ENCODE measurements around the gene THSD7A. TPM values are rescaled to one million over a fixed set of nuclear protein-coding genes. Genes with fewer than 3 reads are reported as not detected.

The THSD7A gene
- total and polyA plus RNA-seq, 7 experiments from 2014 or later = 1.2 to 1.3 TPM; not detected in 5

GRCh38 chr7:11633310-11633709 lies 198.7 kb downstream of the THSD7A start:
- Histone ChIP-seq H3K4me3 (ENCODE audit: low read length) (no peak overlapping the region), H3K27me3 (ENCODE audit: control insufficient read depth in 2 of 2, insufficient read depth in 2 of 2, low read length in 2 of 2) (no peaks in the 10 kb centered on the region), H3K4me1 (ENCODE audit: control insufficient read depth in 2 of 2, insufficient read depth in 2 of 2, low read length in 2 of 2) (no peaks in the 10 kb centered on the region), H3K36me3 (ENCODE audit: control insufficient read depth in 2 of 3, insufficient read depth in 3 of 3, low read length in 3 of 3) (no peaks in the 10 kb centered on the region), H3K27ac (ENCODE audit: low read depth, low read length) (no peak overlapping the region), H3K9me3 (ENCODE audit: control insufficient read depth in 2 of 3, low read length in 3 of 3) (no peaks in the 10 kb centered on the region)
- H3K27ac Mint-ChIP-seq = no peak overlapping the region
- H3K4me1 Mint-ChIP-seq = no peaks in the 10 kb centered on the region
- ChIA-PET POLR2A (no interaction called here), CTCF (no interaction called here)
- no peak for ATAC-seq
- no peak for DNase-seq
- peaks cover 0 to 6% (median 0%) of the 10 kb centered on the region in 11 donors for H3K9me3 Mint-ChIP-seq
- intact Hi-C loops (cut with micrococcal nuclease) = no loop called here
- no peaks in the 10 kb centered on the region for H3K27me3 Mint-ChIP-seq
- no peak overlapping the region for H3K4me3 Mint-ChIP-seq
- no peaks in the 10 kb centered on the region for H3K36me3 Mint-ChIP-seq

- no peak for DNase-seq
- Histone ChIP-seq H3K4me1 (ENCODE audit: control insufficient read depth in 2 of 2, insufficient read depth in 2 of 2, low read length in 2 of 2) (no peaks in the 10 kb centered on the region), H3K9me3 (ENCODE audit: control insufficient read depth in 2 of 3, low read length in 3 of 3) (no peaks in the 10 kb centered on the region), H3K36me3 (ENCODE audit: control insufficient read depth in 2 of 3, insufficient read depth in 3 of 3, low read length in 3 of 3) (no peaks in the 10 kb centered on the region), H3K4me3 (ENCODE audit: low read length) (no peak overlapping the region), H3K27ac (ENCODE audit: low read depth, low read length) (no peak overlapping the region), H3K27me3 (ENCODE audit: control insufficient read depth in 2 of 2, insufficient read depth in 2 of 2, low read length in 2 of 2) (no peaks in the 10 kb centered on the region)
- H3K27me3 Mint-ChIP-seq = no peaks in the 10 kb centered on the region
- POLR2A ChIA-PET = no interaction called here
- peaks cover 0 to 6% (median 0%) of the 10 kb centered on the region in 11 donors for H3K9me3 Mint-ChIP-seq
- no peak overlapping the region for H3K27ac Mint-ChIP-seq
- H3K36me3 Mint-ChIP-seq = no peaks in the 10 kb centered on the region
- intact Hi-C loops (cut with micrococcal nuclease) = no loop called here
- H3K4me3 Mint-ChIP-seq = no peak overlapping the region
- no peaks in the 10 kb centered on the region for H3K4me1 Mint-ChIP-seq
- CTCF ChIA-PET = no interaction called here
- no peak for ATAC-seq
Measured at GRCh38 chr7:11630355-11630754, 201.6 kb downstream of the THSD7A start.

DNA sequence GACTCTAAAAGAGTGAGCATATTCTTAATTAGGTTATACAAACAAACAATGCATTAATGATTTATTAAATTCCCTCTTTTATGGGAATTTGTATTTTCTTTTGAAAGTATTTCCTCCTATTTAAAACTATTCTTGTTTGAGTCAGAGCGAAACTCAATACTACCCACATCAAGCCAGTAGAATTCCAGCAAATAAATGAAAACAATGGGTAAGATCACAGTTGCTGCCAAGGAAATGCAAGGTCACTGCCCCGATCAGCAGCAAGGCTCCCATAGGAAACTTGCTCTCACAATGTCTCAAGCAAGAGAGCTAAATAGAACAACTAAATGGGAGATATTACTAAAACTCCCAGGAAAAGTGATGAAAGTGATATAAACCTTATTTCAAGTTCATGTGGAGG lies 206.3 kb downstream of the THSD7A start:
- no peak overlapping the region for H3K27ac Mint-ChIP-seq
- ATAC-seq (no peak), DNase-seq (no peak)
- Histone ChIP-seq H3K36me3 (ENCODE audit: control insufficient read depth in 2 of 3, insufficient read depth in 3 of 3, low read length in 3 of 3) (no peaks in the 10 kb centered on the region), H3K9me3 (ENCODE audit: control insufficient read depth in 2 of 3, low read length in 3 of 3) (no peaks in the 10 kb centered on the region), H3K4me3 (ENCODE audit: low read length) (no peak overlapping the region), H3K4me1 (ENCODE audit: control insufficient read depth in 2 of 2, insufficient read depth in 2 of 2, low read length in 2 of 2) (no peaks in the 10 kb centered on the region), H3K27ac (ENCODE audit: low read depth, low read length) (no peak overlapping the region), H3K27me3 (ENCODE audit: control insufficient read depth in 2 of 2, insufficient read depth in 2 of 2, low read length in 2 of 2) (no peaks in the 10 kb centered on the region)
- intact Hi-C loops (cut with micrococcal nuclease) = no loop called here
- no peaks in the 10 kb centered on the region for H3K36me3 Mint-ChIP-seq
- no peak overlapping the region for H3K4me3 Mint-ChIP-seq
- no peaks in the 10 kb centered on the region for H3K4me1 Mint-ChIP-seq
- CTCF ChIA-PET = no interaction called here
- H3K27me3 Mint-ChIP-seq = no peaks in the 10 kb centered on the region
- H3K9me3 Mint-ChIP-seq = peaks cover 0 to 11% (median 0%) of the 10 kb centered on the region in 11 donors
- POLR2A ChIA-PET = no interaction called here

- no peaks in the 10 kb centered on the region for H3K27me3 ChIP-seq (ENCODE audit: control insufficient read depth in 2 of 2, insufficient read depth in 2 of 2, low read length in 2 of 2)
- POLR2A ChIA-PET = no interaction called here
- Mint-ChIP-seq H3K9me3 (peaks cover 0 to 6% (median 0%) of the 10 kb centered on the region in 11 donors), H3K27ac (no peak overlapping the region), H3K36me3 (no peaks in the 10 kb centered on the region), H3K4me1 (no peaks in the 10 kb centered on the region), H3K27me3 (no peaks in the 10 kb centered on the region), H3K4me3 (no peak overlapping the region)
- no peak for DNase-seq
- H3K27ac ChIP-seq (ENCODE audit: low read depth, low read length) = no peak overlapping the region
- no peaks in the 10 kb centered on the region for H3K36me3 ChIP-seq (ENCODE audit: control insufficient read depth in 2 of 3, insufficient read depth in 3 of 3, low read length in 3 of 3)
- H3K9me3 ChIP-seq (ENCODE audit: control insufficient read depth in 2 of 3, low read length in 3 of 3) = no peaks in the 10 kb centered on the region
- H3K4me1 ChIP-seq (ENCODE audit: control insufficient read depth in 2 of 2, insufficient read depth in 2 of 2, low read length in 2 of 2) = no peaks in the 10 kb centered on the region
- ATAC-seq = no peak
- intact Hi-C loops (cut with micrococcal nuclease) = no loop called here
- CTCF ChIA-PET = no interaction called here
- H3K4me3 ChIP-seq (ENCODE audit: low read length) = no peak overlapping the region
Measured at GRCh38 chr7:11623093-11623678, 208.8 kb downstream of the THSD7A start.

DNA sequence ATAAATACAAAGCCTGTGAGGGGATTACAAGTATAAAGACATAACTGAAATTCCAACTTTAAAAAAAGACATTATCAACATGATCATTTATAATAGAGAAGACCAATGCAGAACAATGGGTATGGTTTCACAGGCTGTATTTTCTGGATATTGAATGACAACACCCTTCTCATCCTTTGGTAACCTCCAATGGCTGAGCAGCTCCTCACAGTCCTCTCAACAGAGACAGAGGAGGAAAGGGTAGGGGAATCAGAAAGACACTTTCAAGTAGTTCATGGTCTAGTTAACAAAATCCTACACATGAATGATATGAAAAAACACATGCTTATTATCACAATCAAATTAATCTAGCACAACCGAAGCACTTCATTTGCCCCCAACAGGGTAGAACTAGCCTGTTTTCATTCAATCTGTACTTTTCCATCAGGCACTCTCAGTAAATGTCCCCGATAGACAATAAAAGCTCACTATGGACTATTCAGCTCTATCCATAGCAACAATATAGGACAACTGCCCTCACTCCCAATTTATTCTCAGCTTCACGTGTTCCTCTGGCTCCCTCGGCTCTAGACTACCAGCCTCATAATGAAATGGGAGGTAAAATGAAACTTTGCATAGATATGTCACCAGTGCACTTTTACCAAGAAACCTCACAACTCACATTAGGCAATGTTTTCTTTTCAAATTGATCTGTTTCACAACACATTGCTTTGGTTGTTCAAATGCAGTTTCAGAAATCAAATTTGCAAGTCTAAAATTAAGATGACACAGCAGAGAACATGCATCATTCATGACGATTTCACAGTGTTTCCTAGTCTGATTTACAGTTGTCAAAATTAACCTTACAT lies 211.4 kb downstream of the THSD7A start:
- H3K4me1 ChIP-seq (ENCODE audit: control insufficient read depth in 2 of 2, insufficient read depth in 2 of 2, low read length in 2 of 2) = no peaks in the 10 kb centered on the region
- no peak overlapping the region for H3K4me3 Mint-ChIP-seq
- CTCF ChIA-PET = no interaction called here
- H3K27me3 ChIP-seq (ENCODE audit: control insufficient read depth in 2 of 2, insufficient read depth in 2 of 2, low read length in 2 of 2) = no peaks in the 10 kb centered on the region
- H3K27ac ChIP-seq (ENCODE audit: low read depth, low read length) = no peak overlapping the region
- H3K27me3 Mint-ChIP-seq = no peaks in the 10 kb centered on the region
- ATAC-seq = no peak
- no peaks in the 10 kb centered on the region for H3K36me3 ChIP-seq (ENCODE audit: control insufficient read depth in 2 of 3, insufficient read depth in 3 of 3, low read length in 3 of 3)
- peaks cover 0 to 5% (median 0%) of the 10 kb centered on the region in 11 donors for H3K9me3 Mint-ChIP-seq
- POLR2A ChIA-PET = no interaction called here
- no peak for DNase-seq
- no peak overlapping the region for H3K27ac Mint-ChIP-seq
- H3K9me3 ChIP-seq (ENCODE audit: control insufficient read depth in 2 of 3, low read length in 3 of 3) = no peaks in the 10 kb centered on the region
- no peaks in the 10 kb centered on the region for H3K4me1 Mint-ChIP-seq
- intact Hi-C loops (cut with micrococcal nuclease) = no loop called here
- H3K4me3 ChIP-seq (ENCODE audit: low read length) = no peak overlapping the region
- H3K36me3 Mint-ChIP-seq = no peaks in the 10 kb centered on the region

GRCh38 chr7:11616466-11616865 lies 215.5 kb downstream of the THSD7A start:
- ChIA-PET CTCF (no interaction called here), POLR2A (interaction anchor here (0.9 kb wide), 1 partner anchor 57 kb away, joined by 3 read pairs; no protein-coding TSS in a partner anchor)
- Mint-ChIP-seq H3K27ac (no peak overlapping the region), H3K27me3 (no peaks in the 10 kb centered on the region), H3K4me3 (no peak overlapping the region), H3K36me3 (no peaks in the 10 kb centered on the region), H3K4me1 (peaks cover 0 to 2% (median 0%) of the 10 kb centered on the region in 7 donors), H3K9me3 (peaks cover 0 to 5% (median 0%) of the 10 kb centered on the region in 11 donors)
- H3K4me3 ChIP-seq (ENCODE audit: low read length) = no peak overlapping the region
- no peak for ATAC-seq
- no peaks in the 10 kb centered on the region for H3K27me3 ChIP-seq (ENCODE audit: control insufficient read depth in 2 of 2, insufficient read depth in 2 of 2, low read length in 2 of 2)
- intact Hi-C loops (cut with micrococcal nuclease) = no loop called here
- H3K4me1 ChIP-seq (ENCODE audit: control insufficient read depth in 2 of 2, insufficient read depth in 2 of 2, low read length in 2 of 2) = no peaks in the 10 kb centered on the region
- DNase-seq = no peak
- no peaks in the 10 kb centered on the region for H3K36me3 ChIP-seq (ENCODE audit: control insufficient read depth in 2 of 3, insufficient read depth in 3 of 3, low read length in 3 of 3)
- H3K9me3 ChIP-seq (ENCODE audit: control insufficient read depth in 2 of 3, low read length in 3 of 3) = no peaks in the 10 kb centered on the region
- H3K27ac ChIP-seq (ENCODE audit: low read depth, low read length) = no peak overlapping the region

- POLR2A ChIA-PET = no interaction called here
- Mint-ChIP-seq H3K4me3 (no peak overlapping the region), H3K27me3 (no peaks in the 10 kb centered on the region), H3K27ac (no peak overlapping the region), H3K36me3 (no peaks in the 10 kb centered on the region), H3K4me1 (peaks cover 0 to 2% (median 0%) of the 10 kb centered on the region in 7 donors), H3K9me3 (peaks cover 0 to 1% (median 0%) of the 10 kb centered on the region in 11 donors)
- Histone ChIP-seq H3K36me3 (ENCODE audit: control insufficient read depth in 2 of 3, insufficient read depth in 3 of 3, low read length in 3 of 3) (no peaks in the 10 kb centered on the region), H3K4me3 (ENCODE audit: low read length) (no peak overlapping the region), H3K4me1 (ENCODE audit: control insufficient read depth in 2 of 2, insufficient read depth in 2 of 2, low read length in 2 of 2) (no peaks in the 10 kb centered on the region), H3K27ac (ENCODE audit: low read depth, low read length) (no peak overlapping the region), H3K27me3 (ENCODE audit: control insufficient read depth in 2 of 2, insufficient read depth in 2 of 2, low read length in 2 of 2) (no peaks in the 10 kb centered on the region), H3K9me3 (ENCODE audit: control insufficient read depth in 2 of 3, low read length in 3 of 3) (no peaks in the 10 kb centered on the region)
- DNase-seq = no peak
- CTCF ChIA-PET = no interaction called here
- ATAC-seq = no peak
- intact Hi-C loops (cut with micrococcal nuclease) = no loop called here
Measured at GRCh38 chr7:11615174-11615573, 216.8 kb downstream of the THSD7A start.
